ENCODE results near the gene LMBR1.

DNA sequence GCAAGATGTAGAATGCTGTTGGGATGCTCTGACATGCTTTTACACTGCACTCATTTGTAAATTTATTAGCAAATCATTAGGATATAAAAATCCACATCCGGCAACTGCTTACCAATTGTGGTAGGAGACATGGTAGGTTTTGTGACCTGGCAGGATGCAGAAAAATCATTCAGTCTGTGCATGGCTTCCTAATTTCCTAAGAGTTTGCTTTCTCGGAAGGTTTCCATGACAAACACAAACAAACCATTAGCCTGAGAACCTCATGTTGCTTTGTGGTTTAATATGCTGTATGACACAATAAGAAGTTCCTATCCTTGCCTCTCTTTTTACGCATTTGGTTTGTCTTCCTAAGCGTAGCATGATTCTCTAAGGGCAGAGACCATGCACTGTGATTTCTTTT, 14.7 kb upstream of the LMBR1 start:
- TF ChIP-seq POLR2AphosphoS5 (IDR thresholded peaks at IDR 0.05; ENCODE audit: borderline replicate concordance, low read depth, low read length) (no peak), EZH2 (IDR thresholded peaks at IDR 0.05) (no peak)

All from SK-N-MC (cell line).